ENCODE measurements around the gene SLC22A3.

GRCh38 chr6:160421854-160422253 is 73.7 kb downstream of the SLC22A3 start:
- TF ChIP-seq, protein P1, sequence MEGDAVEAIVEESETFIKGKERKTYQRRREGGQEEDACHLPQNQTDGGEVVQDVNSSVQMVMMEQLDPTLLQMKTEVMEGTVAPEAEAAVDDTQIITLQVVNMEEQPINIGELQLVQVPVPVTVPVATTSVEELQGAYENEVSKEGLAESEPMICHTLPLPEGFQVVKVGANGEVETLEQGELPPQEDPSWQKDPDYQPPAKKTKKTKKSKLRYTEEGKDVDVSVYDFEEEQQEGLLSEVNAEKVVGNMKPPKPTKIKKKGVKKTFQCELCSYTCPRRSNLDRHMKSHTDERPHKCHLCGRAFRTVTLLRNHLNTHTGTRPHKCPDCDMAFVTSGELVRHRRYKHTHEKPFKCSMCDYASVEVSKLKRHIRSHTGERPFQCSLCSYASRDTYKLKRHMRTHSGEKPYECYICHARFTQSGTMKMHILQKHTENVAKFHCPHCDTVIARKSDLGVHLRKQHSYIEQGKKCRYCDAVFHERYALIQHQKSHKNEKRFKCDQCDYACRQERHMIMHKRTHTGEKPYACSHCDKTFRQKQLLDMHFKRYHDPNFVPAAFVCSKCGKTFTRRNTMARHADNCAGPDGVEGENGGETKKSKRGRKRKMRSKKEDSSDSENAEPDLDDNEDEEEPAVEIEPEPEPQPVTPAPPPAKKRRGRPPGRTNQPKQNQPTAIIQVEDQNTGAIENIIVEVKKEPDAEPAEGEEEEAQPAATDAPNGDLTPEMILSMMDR (IDR thresholded peaks at IDR 0.05): no peak
- TF ChIP-seq EZH2phosphoT487 (IDR thresholded peaks at IDR 0.05): no peak
- TF ChIP-seq EZH2 (IDR thresholded peaks at IDR 0.05): no peak
